ENCODE results near the gene SPTA1. TPM values are rescaled to one million over a fixed set of nuclear protein-coding genes. Genes with fewer than 3 reads are reported as not detected.
"Not testable (repeated sequence)": the region's sequence is repeated elsewhere in the genome, so short reads cannot be mapped to it uniquely, and the experiment has no call there.

SPTA1 gene
- total RNA-seq, 4 donors from 2014 or later = 0.02 to 0.03 TPM; not detected in 2

- Histone ChIP-seq H3K36me3 (no peaks in the 10 kb centered on the region), H3K27ac (no peak overlapping the region), H3K4me1 (no peaks in the 10 kb centered on the region), H3K4me3 (no peak overlapping the region), H3K9me3 (no peaks in the 10 kb centered on the region), H3K27me3 (no peaks in the 10 kb centered on the region)
- intact Hi-C loops (cut with DNase I; ENCODE audit: low total_unique reads) (no loop called here), in situ Hi-C loops (cut with MboI; ENCODE audit: low sequenced_read_pairs in 4 of 4) (no loop called here)
- TF ChIP-seq CTCF (IDR thresholded peaks at IDR 0.05 in 4 of 5, conservative IDR thresholded peaks at IDR 0.05 in 1 of 5) (no peak), POLR2A (IDR thresholded peaks at IDR 0.05) (no peak)
- ATAC-seq = no peak
- no peak for DNase-seq
These were observed 3.4 kb upstream of the SPTA1 start for GRCh38 chr1:158689875-158690274.

GRCh38 chr1:158689110-158689509 is 2.6 kb upstream of the SPTA1 start:
- DNase-seq = no peak
- Histone ChIP-seq H3K27me3 (no peaks in the 10 kb centered on the region), H3K4me1 (no peaks in the 10 kb centered on the region), H3K36me3 (no peaks in the 10 kb centered on the region), H3K4me3 (no peak overlapping the region), H3K9me3 (no peaks in the 10 kb centered on the region), H3K27ac (no peak overlapping the region)
- no peak for ATAC-seq
- intact Hi-C loops (cut with DNase I; ENCODE audit: low total_unique reads) (no loop called here), in situ Hi-C loops (cut with MboI; ENCODE audit: low sequenced_read_pairs in 4 of 4) (no loop called here)
- TF ChIP-seq CTCF (IDR thresholded peaks at IDR 0.05 in 4 of 5, conservative IDR thresholded peaks at IDR 0.05 in 1 of 5) (no peak), POLR2A (IDR thresholded peaks at IDR 0.05) (no peak)

GRCh38 chr1:158688343-158688742 is 1.8 kb upstream of the SPTA1 start:
- in situ Hi-C loops (cut with MboI; ENCODE audit: low sequenced_read_pairs in 4 of 4); intact Hi-C loops (cut with DNase I; ENCODE audit: low total_unique reads): not testable (repeated sequence)

GRCh38 chr1:158687037-158687436 is 522 bp upstream of the SPTA1 start:
- in situ Hi-C loops (cut with MboI; ENCODE audit: low sequenced_read_pairs in 4 of 4) = no loop called here
- H3K9me3 ChIP-seq = no peaks in the 10 kb centered on the region
- H3K4me3 ChIP-seq = no peak overlapping the region
- H3K4me1 ChIP-seq = no peaks in the 10 kb centered on the region
- no peaks in the 10 kb centered on the region for H3K36me3 ChIP-seq
- no peak for ATAC-seq
- DNase-seq = no peak
- TF ChIP-seq CTCF (IDR thresholded peaks at IDR 0.05 in 4 of 5, conservative IDR thresholded peaks at IDR 0.05 in 1 of 5) = no peak
- TF ChIP-seq POLR2A (IDR thresholded peaks at IDR 0.05) = no peak
- intact Hi-C loops (cut with DNase I; ENCODE audit: low total_unique reads) = no loop called here
- H3K27me3 ChIP-seq = no peaks in the 10 kb centered on the region
- H3K27ac ChIP-seq = no peak overlapping the region

More at GRCh38 chr1:158688343-158688742, 1.8 kb upstream of the SPTA1 start:
- not testable (repeated sequence) for H3K27me3 ChIP-seq, H3K36me3 ChIP-seq, DNase-seq, H3K4me1 ChIP-seq, H3K9me3 ChIP-seq, ATAC-seq, H3K4me3 ChIP-seq, H3K27ac ChIP-seq

GRCh38 chr1:158685085-158685484 is 1.4 kb downstream of the SPTA1 start:
- in situ Hi-C loops (cut with MboI; ENCODE audit: low sequenced_read_pairs in 4 of 4) = no loop called here
- Histone ChIP-seq H3K27me3 (no peaks in the 10 kb centered on the region), H3K27ac (no peak overlapping the region), H3K4me1 (no peaks in the 10 kb centered on the region), H3K9me3 (no peaks in the 10 kb centered on the region), H3K36me3 (no peaks in the 10 kb centered on the region), H3K4me3 (no peak overlapping the region)
- ATAC-seq = no peak
- no peak for DNase-seq
- TF ChIP-seq CTCF (IDR thresholded peaks at IDR 0.05 in 4 of 5, conservative IDR thresholded peaks at IDR 0.05 in 1 of 5) = no peak
- no peak for TF ChIP-seq POLR2A (IDR thresholded peaks at IDR 0.05)
- intact Hi-C loops (cut with DNase I; ENCODE audit: low total_unique reads) = no loop called here
